D721Med (cell line): ENCODE results near the gene ZFAND6.

Experiments used
- DNase-seq: peaks from one replicate; pipeline ENCODE4 v3.0.0; 2011; ENCODE audit warnings: low spot score; ENCODE audit not compliant: insufficient read length
- FAIRE-seq: peaks from 2 replicates; lab custom pipeline; 2011; peaks lifted over from hg19 to GRCh38; lab: Jason Lieb, UNC
- CTCF ChIP-seq: IDR thresholded peaks from 2 replicates; pipeline ENCODE4 v1.5.1; 2012; ENCODE audit warnings: mild to moderate bottlenecking, control low read depth; ENCODE audit not compliant: insufficient read depth; ENCODE audit errors: missing control alignments

Gene ZFAND6

GRCh38 chr15:80070840-80071239, 11.4 kb downstream of the ZFAND6 start:
- no peak for FAIRE-seq
- no peak for TF ChIP-seq CTCF
- no peak for DNase-seq

- DNase-seq (no peak), FAIRE-seq (no peak)
- no peak for TF ChIP-seq CTCF
Observed at GRCh38 chr15:80071652-80072051, 12.2 kb downstream of the ZFAND6 start.

GRCh38 chr15:80072285-80072994, 13.0 kb downstream of the ZFAND6 start:
- DNase-seq (no peak), FAIRE-seq (peak; percentile 89)
- TF ChIP-seq CTCF: no peak

- TF ChIP-seq CTCF: no peak
- FAIRE-seq (no peak), DNase-seq (no peak)
Observed at GRCh38 chr15:80073197-80073596, 13.7 kb downstream of the ZFAND6 start.

- DNase-seq (no peak), FAIRE-seq (no peak)
- TF ChIP-seq CTCF: no peak
Observed at GRCh38 chr15:80076321-80077318, 17.1 kb downstream of the ZFAND6 start.

- DNase-seq: no peak
- FAIRE-seq: no peak
Observed at GRCh38 chr15:80081390-80081789, 21.9 kb downstream of the ZFAND6 start.

More at GRCh38 chr15:80081390-80081789, 21.9 kb downstream of the ZFAND6 start:
- no peak for TF ChIP-seq CTCF
